Esophagus squamous epithelium (tissue), 4 donors: ENCODE results near the gene ANGPTL2.

Experiments used
- CTCF ChIP-seq, 6 experiments: fragments of 450-650 bp in 4 of 6; fragments of 200-600 bp in 2 of 6; sonication (generic) in 2 of 6; IDR thresholded peaks; one replicate each; pipeline ENCODE4 v1.5.1; 2016 to 2019; ENCODE audit warnings: antibody characterized with exemption in 6 of 6, mild to moderate bottlenecking in 4 of 6, moderate library complexity in 4 of 6
- POLR2A ChIP-seq, 4 donors: fragments of 450-650 bp; IDR thresholded peaks; one replicate each; pipeline ENCODE4 v1.6.1; 2017; ENCODE audit warnings: antibody characterized with exemption in 4 of 4, mild to moderate bottlenecking in 4 of 4, moderate library complexity in 3 of 4

GRCh38 chr9:127128341-127129072, 6.1 kb upstream of the ANGPTL2 start:
- TF ChIP-seq CTCF (IDR thresholded peaks at IDR 0.05) (no peak), POLR2A (IDR thresholded peaks at IDR 0.05) (no peak)
